Prostate gland (tissue), 2 donors: ENCODE data around the gene MAP3K4.

ENCODE experiments used
- CTCF ChIP-seq, 4 experiments: fragments of 200-600 bp in 2 of 4; fragments of 450-650 bp in 2 of 4; sonication (generic) in 2 of 4; IDR thresholded peaks; 1 replicate in 3 of 4; 2 replicates in 1 of 4; pipeline ENCODE4 v1.5.1; 2016 to 2019; ENCODE audit warnings: antibody characterized with exemption in 4 of 4, mild to moderate bottlenecking in 2 of 4, moderate library complexity in 2 of 4
- POLR2AphosphoS5 ChIP-seq: sonication (generic); formaldehyde crosslinking; IDR thresholded peaks from one replicate; pipeline ENCODE4 v1.6.1; 2017; ENCODE audit warnings: antibody characterized with exemption

- no peak for TF ChIP-seq CTCF (IDR thresholded peaks at IDR 0.05)
- no peak for TF ChIP-seq POLR2AphosphoS5
Measured at GRCh38 chr6:161038229-161039031, 46.9 kb downstream of the MAP3K4 start.
